DND-41 (cell line): ENCODE data around the gene SLC1A7.

ENCODE experiments used
- ATAC-seq: fragments of 200-7000 bp; cut with Tn5 transposase; 3 replicates; pipeline ENCODE4 v1.9.1; 2021; ENCODE audit warnings: low read depth; ENCODE audit not compliant: insufficient read depth
- DNase-seq: peaks from one replicate; pipeline ENCODE4 v3.0.0-alpha.2; 2020
- H2AFZ ChIP-seq: 2 replicates; pipeline ENCODE4 v1.6.0; 2012; ENCODE audit warnings: low read depth, low read length
- H3K27ac ChIP-seq: 2 replicates; pipeline ENCODE4 v1.5.1; 2012; ENCODE audit warnings: low read length, inconsistent platforms
- H3K27me3 ChIP-seq: fragments of 200-600 bp; sonication (generic); 2 replicates; pipeline ENCODE4 v1.6.0; 2012; ENCODE audit warnings: low read length, mild to moderate bottlenecking, inconsistent platforms; ENCODE audit not compliant: insufficient read depth, poor library complexity
- H3K36me3 ChIP-seq: 2 replicates; pipeline ENCODE4 v1.5.1; 2012; ENCODE audit warnings: low read length, inconsistent platforms; ENCODE audit not compliant: insufficient read depth
- H3K4me1 ChIP-seq: 2 replicates; pipeline ENCODE4 v1.5.1; 2012; ENCODE audit warnings: mild to moderate bottlenecking, low read length; ENCODE audit not compliant: insufficient read depth
- H3K4me2 ChIP-seq: 2 replicates; pipeline ENCODE4 v1.6.0; 2012; ENCODE audit warnings: mild to moderate bottlenecking, moderate library complexity, low read length, inconsistent platforms; ENCODE audit not compliant: insufficient read depth
- H3K4me3 ChIP-seq, 2 experiments: fragments of 200-600 bp in 1 of 2; shearing (Covaris generic) in 1 of 2; 2 replicates each; pipeline ENCODE4 v1.5.1; 2012 to 2016; ENCODE audit warnings: inconsistent platforms in 2 of 2, low read length in 2 of 2, mild to moderate bottlenecking in 2 of 2, low read depth in 1 of 2, moderate library complexity in 1 of 2
- H3K79me2 ChIP-seq: 2 replicates; pipeline ENCODE4 v1.6.0; 2012; ENCODE audit warnings: low read length, inconsistent platforms; ENCODE audit not compliant: insufficient read depth
- H3K9ac ChIP-seq: 2 replicates; pipeline ENCODE4 v1.6.0; 2012; ENCODE audit warnings: low read depth, mild to moderate bottlenecking, inconsistent platforms, low read length, moderate library complexity
- H3K9me3 ChIP-seq: 2 replicates; pipeline ENCODE4 v1.5.1; 2012; ENCODE audit warnings: low read length, moderate library complexity, mild to moderate bottlenecking, inconsistent platforms; ENCODE audit not compliant: insufficient read depth, severe bottlenecking
- H4K20me1 ChIP-seq: 2 replicates; pipeline ENCODE4 v1.6.0; 2012; ENCODE audit warnings: low read length; ENCODE audit not compliant: insufficient read depth
- EZH2 ChIP-seq: IDR thresholded peaks from 3 replicates; pipeline ENCODE4 v1.6.1; 2012; ENCODE audit warnings: borderline replicate concordance, low read depth, mild to moderate bottlenecking, moderate library complexity, low read length, inconsistent platforms; ENCODE audit not compliant: severe bottlenecking
- TF ChIP-seq, protein P1 (sequence below): IDR thresholded peaks from 2 replicates; pipeline ENCODE4 v1.5.1; 2012; ENCODE audit warnings: borderline replicate concordance, low read length, moderate library complexity, mild to moderate bottlenecking; ENCODE audit not compliant: poor library complexity, severe bottlenecking; ENCODE audit errors: extremely low read depth

SLC1A7 gene

DNA sequence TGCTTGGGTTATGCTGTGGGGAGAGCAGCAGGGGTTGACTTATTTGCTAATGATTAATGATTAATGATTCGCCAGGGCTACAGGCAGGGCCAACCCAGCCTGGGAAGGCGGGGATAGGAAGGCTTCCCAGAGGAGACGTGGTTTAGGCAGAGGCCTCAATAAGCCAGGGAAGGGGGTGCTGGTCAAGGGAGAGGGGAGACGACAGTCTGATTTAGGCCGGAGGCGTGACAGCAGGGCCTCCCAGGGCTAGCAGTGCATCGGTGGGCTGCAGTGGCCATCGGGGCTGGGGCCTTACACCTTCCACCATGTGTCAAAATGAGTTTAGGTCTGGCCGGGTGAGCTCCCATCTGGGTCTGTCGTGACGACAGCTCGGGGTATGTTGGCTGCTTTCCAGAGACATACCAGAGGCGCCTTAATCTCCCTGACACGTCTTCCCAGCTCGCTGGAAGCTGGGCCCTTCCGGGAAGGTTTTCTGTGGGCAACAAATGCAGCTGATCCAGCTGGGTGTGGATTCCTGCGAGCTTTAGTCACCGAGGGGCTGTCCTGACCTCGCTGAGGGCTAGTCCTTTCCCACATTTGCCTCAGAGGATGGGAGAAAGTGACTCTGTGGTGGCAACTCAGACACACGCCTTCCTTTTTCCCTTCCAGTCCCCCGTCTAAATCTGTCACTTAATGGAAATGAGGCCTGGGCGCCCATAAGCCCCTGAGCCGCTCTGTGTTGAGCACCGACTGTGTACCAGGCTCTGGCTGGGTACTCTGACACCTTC is 3.7 kb upstream of the SLC1A7 start:
- no peak overlapping the region for H2AFZ ChIP-seq
- H3K4me2 ChIP-seq, result no peak overlapping the region
- no peak overlapping the region for H3K9ac ChIP-seq

DNA sequence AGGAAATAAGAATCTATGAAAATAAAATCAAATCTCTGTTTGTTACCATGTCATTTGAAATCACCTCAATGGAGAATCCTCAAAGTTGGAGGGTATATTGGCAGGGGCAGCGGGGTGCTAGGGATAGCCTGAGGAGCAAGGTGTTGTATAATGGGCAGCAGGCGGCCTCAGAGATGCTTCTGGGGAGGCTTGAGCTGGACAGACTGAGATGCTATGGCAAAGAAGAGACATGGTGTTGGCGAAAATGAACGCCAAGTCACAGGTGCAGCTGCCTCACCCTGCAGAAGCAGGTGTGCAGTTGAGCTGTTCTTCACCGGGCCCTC is 3.1 kb upstream of the SLC1A7 start:
- DNase-seq (no peak), ATAC-seq (no peak)

More for the DNA sequence above, 3.7 kb upstream of the SLC1A7 start:
- H4K20me1 ChIP-seq, result no peaks in the 10 kb centered on the region
- DNase-seq (no peak), ATAC-seq (no peak)
- H3K9me3 ChIP-seq, result no peaks in the 10 kb centered on the region
- H3K4me1 ChIP-seq, result no peaks in the 10 kb centered on the region
- H3K36me3 ChIP-seq, result no peaks in the 10 kb centered on the region
- no peaks in the 10 kb centered on the region for H3K79me2 ChIP-seq
- peaks cover 5% of the 10 kb centered on the region for H3K27me3 ChIP-seq
- TF ChIP-seq, protein P1, sequence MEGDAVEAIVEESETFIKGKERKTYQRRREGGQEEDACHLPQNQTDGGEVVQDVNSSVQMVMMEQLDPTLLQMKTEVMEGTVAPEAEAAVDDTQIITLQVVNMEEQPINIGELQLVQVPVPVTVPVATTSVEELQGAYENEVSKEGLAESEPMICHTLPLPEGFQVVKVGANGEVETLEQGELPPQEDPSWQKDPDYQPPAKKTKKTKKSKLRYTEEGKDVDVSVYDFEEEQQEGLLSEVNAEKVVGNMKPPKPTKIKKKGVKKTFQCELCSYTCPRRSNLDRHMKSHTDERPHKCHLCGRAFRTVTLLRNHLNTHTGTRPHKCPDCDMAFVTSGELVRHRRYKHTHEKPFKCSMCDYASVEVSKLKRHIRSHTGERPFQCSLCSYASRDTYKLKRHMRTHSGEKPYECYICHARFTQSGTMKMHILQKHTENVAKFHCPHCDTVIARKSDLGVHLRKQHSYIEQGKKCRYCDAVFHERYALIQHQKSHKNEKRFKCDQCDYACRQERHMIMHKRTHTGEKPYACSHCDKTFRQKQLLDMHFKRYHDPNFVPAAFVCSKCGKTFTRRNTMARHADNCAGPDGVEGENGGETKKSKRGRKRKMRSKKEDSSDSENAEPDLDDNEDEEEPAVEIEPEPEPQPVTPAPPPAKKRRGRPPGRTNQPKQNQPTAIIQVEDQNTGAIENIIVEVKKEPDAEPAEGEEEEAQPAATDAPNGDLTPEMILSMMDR, result no peak
- TF ChIP-seq EZH2, result no peak
- no peak overlapping the region for H3K27ac ChIP-seq
- no peak overlapping the region for H3K4me3 ChIP-seq

DNA sequence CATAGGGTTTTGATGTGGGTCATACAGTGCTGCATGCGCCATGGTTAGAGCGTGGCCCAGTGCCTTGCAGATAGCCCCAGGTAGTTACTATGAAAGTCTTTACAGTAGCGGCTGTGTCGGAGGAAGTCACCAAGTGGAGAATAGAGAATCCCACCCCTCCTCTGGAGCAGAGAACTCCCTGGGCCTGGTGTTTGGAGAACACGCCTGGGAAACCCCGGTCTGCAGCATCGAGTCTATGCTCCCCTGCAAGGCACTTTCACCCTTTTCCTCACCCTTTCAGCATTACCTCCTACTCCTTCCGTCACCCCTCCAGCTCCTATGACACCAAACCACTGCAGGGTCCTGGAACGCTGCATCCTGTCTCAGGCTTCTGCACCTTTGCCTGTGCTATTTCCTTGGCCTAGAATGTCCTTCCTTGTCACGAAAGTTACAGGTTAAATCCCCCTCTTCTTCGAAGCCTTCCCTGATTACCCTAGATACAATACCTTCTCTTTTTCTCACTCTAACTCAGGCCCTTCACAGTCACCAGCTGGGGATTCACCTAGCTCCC is 2.7 kb upstream of the SLC1A7 start:
- no peaks in the 10 kb centered on the region for H3K9me3 ChIP-seq
- ATAC-seq (no peak), DNase-seq (no peak)
- peaks cover 5% of the 10 kb centered on the region for H3K27me3 ChIP-seq
- no peak overlapping the region for H3K9ac ChIP-seq
- no peaks in the 10 kb centered on the region for H4K20me1 ChIP-seq
- TF ChIP-seq, protein P1, result no peak
- TF ChIP-seq EZH2, result no peak
- H3K79me2 ChIP-seq, result no peaks in the 10 kb centered on the region
- H3K4me1 ChIP-seq, result no peaks in the 10 kb centered on the region
- no peak overlapping the region for H2AFZ ChIP-seq
- no peak overlapping the region for H3K4me3 ChIP-seq
- H3K36me3 ChIP-seq, result no peaks in the 10 kb centered on the region
- H3K4me2 ChIP-seq, result no peak overlapping the region
- no peak overlapping the region for H3K27ac ChIP-seq

More for the DNA sequence above, 3.1 kb upstream of the SLC1A7 start:
- no peak for TF ChIP-seq EZH2
- TF ChIP-seq, protein P1, result no peak
- Histone ChIP-seq H3K27ac (no peak overlapping the region), H3K36me3 (no peaks in the 10 kb centered on the region), H3K9ac (no peak overlapping the region), H3K4me2 (no peak overlapping the region), H3K27me3 (peaks cover 5% of the 10 kb centered on the region), H3K9me3 (no peaks in the 10 kb centered on the region), H2AFZ (no peak overlapping the region), H3K4me1 (no peaks in the 10 kb centered on the region), H4K20me1 (no peaks in the 10 kb centered on the region), H3K79me2 (no peaks in the 10 kb centered on the region), H3K4me3 (no peak overlapping the region)
